A204.1 (cell line): ENCODE measurements around the gene TMEM266.

Experiments used
- FAIRE-seq: peaks from 2 replicates; lab custom pipeline; 2012; peaks lifted over from hg19 to GRCh38; lab: Jason Lieb, UNC

The TMEM266 gene

GRCh38 chr15:76204109-76204845, 144.5 kb downstream of the TMEM266 start:
- FAIRE-seq = no peak

GRCh38 chr15:76204916-76205460, 145.2 kb downstream of the TMEM266 start:
- no peak for FAIRE-seq

GRCh38 chr15:76206325-76206976, 146.7 kb downstream of the TMEM266 start:
- FAIRE-seq = no peak

- FAIRE-seq = no peak
Observed at GRCh38 chr15:76208084-76208785, 148.4 kb downstream of the TMEM266 start.

GRCh38 chr15:76208786-76209424, 149.1 kb downstream of the TMEM266 start:
- no peak for FAIRE-seq

GRCh38 chr15:76209523-76209922, 149.7 kb downstream of the TMEM266 start:
- FAIRE-seq = no peak

- no peak for FAIRE-seq
Observed at GRCh38 chr15:76209942-76210341, 150.2 kb downstream of the TMEM266 start.

GRCh38 chr15:76215634-76216033, 155.8 kb downstream of the TMEM266 start:
- FAIRE-seq = no peak

GRCh38 chr15:76217029-76217881, 157.5 kb downstream of the TMEM266 start:
- FAIRE-seq = no peak

GRCh38 chr15:76217882-76218217, 158.1 kb downstream of the TMEM266 start:
- FAIRE-seq = no peak

GRCh38 chr15:76221085-76221767, 161.4 kb downstream of the TMEM266 start:
- no peak for FAIRE-seq

GRCh38 chr15:76222159-76222558, 162.4 kb downstream of the TMEM266 start:
- peak; percentile 99 for FAIRE-seq

GRCh38 chr15:76223521-76223920, 163.7 kb downstream of the TMEM266 start:
- FAIRE-seq = no peak

- no peak for FAIRE-seq
Observed at GRCh38 chr15:76229266-76229665, 169.5 kb downstream of the TMEM266 start.

- no peak for FAIRE-seq
Observed at GRCh38 chr15:76233921-76234320, 174.1 kb downstream of the TMEM266 start.

GRCh38 chr15:76234337-76234889, 174.6 kb downstream of the TMEM266 start:
- FAIRE-seq = no peak

- FAIRE-seq = peak; percentile 83
Observed at GRCh38 chr15:76235186-76235826, 175.5 kb downstream of the TMEM266 start.

- no peak for FAIRE-seq
Observed at GRCh38 chr15:76236350-76236749, 176.6 kb downstream of the TMEM266 start.

- FAIRE-seq = no peak
Observed at GRCh38 chr15:76239786-76240185, 180.0 kb downstream of the TMEM266 start.

- FAIRE-seq = no peak
Observed at GRCh38 chr15:76245072-76245610, 185.4 kb downstream of the TMEM266 start.
